Measurements from ENCODE around the gene STEAP2. TPM values are rescaled to one million over a fixed set of nuclear protein-coding genes. Genes with fewer than 3 reads are reported as not detected.

The STEAP2 gene
- total RNA-seq, 1 donor: 9.8 TPM

- Histone ChIP-seq H2AFZ (ENCODE audit: low read length) (no peak overlapping the region), H3K36me3 (ENCODE audit: insufficient read depth, low read length) (no peaks in the 10 kb centered on the region), H3K27me3 (ENCODE audit: insufficient read depth, low read length) (no peaks in the 10 kb centered on the region), H4K20me1 (ENCODE audit: insufficient read depth, low read length) (no peaks in the 10 kb centered on the region), H3K4me1 (ENCODE audit: insufficient read depth, low read length) (peaks cover 17% of the 10 kb centered on the region), H3K4me3 (ENCODE audit: insufficient read depth, low read length) (no peak overlapping the region), H3K9me3 (ENCODE audit: low read depth, low read length) (no peaks in the 10 kb centered on the region), H3K79me2 (ENCODE audit: insufficient read depth, low read length) (peaks cover 9% of the 10 kb centered on the region), H3K4me2 (ENCODE audit: insufficient read depth, low read length) (no peak overlapping the region), H3K27ac (ENCODE audit: low read depth, low read length) (no peak overlapping the region)
- no peak for TF ChIP-seq CTCF (IDR thresholded peaks at IDR 0.05; ENCODE audit: extremely low read depth, low read depth, low read length)
- no peak for DNase-seq (ENCODE audit: insufficient read length, low spot score, missing footprints)
These were observed 3.6 kb upstream of the STEAP2 start for GRCh38 chr7:90207956-90208355.

GRCh38 chr7:90209776-90210175, 1.8 kb upstream of the STEAP2 start:
- peaks cover 20% of the 10 kb centered on the region for H3K4me1 ChIP-seq (ENCODE audit: insufficient read depth, low read length)
- H2AFZ ChIP-seq (ENCODE audit: low read length): no peak overlapping the region
- no peaks in the 10 kb centered on the region for H3K36me3 ChIP-seq (ENCODE audit: insufficient read depth, low read length)
- H3K4me3 ChIP-seq (ENCODE audit: insufficient read depth, low read length): no peak overlapping the region
- no peak for TF ChIP-seq CTCF (IDR thresholded peaks at IDR 0.05; ENCODE audit: extremely low read depth, low read depth, low read length)
- no peak overlapping the region for H3K4me2 ChIP-seq (ENCODE audit: insufficient read depth, low read length)
- no peak for DNase-seq (ENCODE audit: insufficient read length, low spot score, missing footprints)
- H3K27ac ChIP-seq (ENCODE audit: low read depth, low read length): no peak overlapping the region
- H3K9me3 ChIP-seq (ENCODE audit: low read depth, low read length): no peaks in the 10 kb centered on the region
- no peaks in the 10 kb centered on the region for H4K20me1 ChIP-seq (ENCODE audit: insufficient read depth, low read length)
- no peaks in the 10 kb centered on the region for H3K27me3 ChIP-seq (ENCODE audit: insufficient read depth, low read length)
- H3K79me2 ChIP-seq (ENCODE audit: insufficient read depth, low read length): peaks cover 23% of the 10 kb centered on the region

GRCh38 chr7:90210475-90210874, 1.1 kb upstream of the STEAP2 start:
- Histone ChIP-seq H3K79me2 (ENCODE audit: insufficient read depth, low read length) (peaks cover 26% of the 10 kb centered on the region), H3K4me3 (ENCODE audit: insufficient read depth, low read length) (peak overlapping the region; percentile 78), H3K9me3 (ENCODE audit: low read depth, low read length) (no peaks in the 10 kb centered on the region), H3K27me3 (ENCODE audit: insufficient read depth, low read length) (no peaks in the 10 kb centered on the region), H3K36me3 (ENCODE audit: insufficient read depth, low read length) (no peaks in the 10 kb centered on the region), H4K20me1 (ENCODE audit: insufficient read depth, low read length) (no peaks in the 10 kb centered on the region), H2AFZ (ENCODE audit: low read length) (peak overlapping the region; percentile 88), H3K27ac (ENCODE audit: low read depth, low read length) (peak overlapping the region; percentile 86), H3K4me1 (ENCODE audit: insufficient read depth, low read length) (peaks cover 20% of the 10 kb centered on the region), H3K4me2 (ENCODE audit: insufficient read depth, low read length) (peak overlapping the region; percentile 96)
- no peak for TF ChIP-seq CTCF (IDR thresholded peaks at IDR 0.05; ENCODE audit: extremely low read depth, low read depth, low read length)
- no peak for DNase-seq (ENCODE audit: insufficient read length, low spot score, missing footprints)

- no peak for DNase-seq (ENCODE audit: insufficient read length, low spot score, missing footprints)
- no peak for TF ChIP-seq CTCF (IDR thresholded peaks at IDR 0.05; ENCODE audit: extremely low read depth, low read depth, low read length)
- peak overlapping the region; percentile 78 for H3K4me3 ChIP-seq (ENCODE audit: insufficient read depth, low read length)
- peak overlapping the region; percentile 86 for H3K27ac ChIP-seq (ENCODE audit: low read depth, low read length)
- peak overlapping the region; percentile 96 for H3K4me2 ChIP-seq (ENCODE audit: insufficient read depth, low read length)
- H4K20me1 ChIP-seq (ENCODE audit: insufficient read depth, low read length): no peaks in the 10 kb centered on the region
- peak overlapping the region; percentile 88 for H2AFZ ChIP-seq (ENCODE audit: low read length)
- H3K36me3 ChIP-seq (ENCODE audit: insufficient read depth, low read length): no peaks in the 10 kb centered on the region
- peaks cover 27% of the 10 kb centered on the region for H3K79me2 ChIP-seq (ENCODE audit: insufficient read depth, low read length)
- H3K9me3 ChIP-seq (ENCODE audit: low read depth, low read length): no peaks in the 10 kb centered on the region
- no peaks in the 10 kb centered on the region for H3K27me3 ChIP-seq (ENCODE audit: insufficient read depth, low read length)
- H3K4me1 ChIP-seq (ENCODE audit: insufficient read depth, low read length): peaks cover 20% of the 10 kb centered on the region
These were observed 559 bp upstream of the STEAP2 start for GRCh38 chr7:90210981-90211380.

Measured in osteoblast (primary cell).